A549 (cell line): ENCODE measurements around the gene HOXB5.

Source experiments
- CEBPB ChIP-seq, 2 experiments: fragments of >200 bp in 1 of 2; sonication (Bioruptor Twin) in 1 of 2; formaldehyde crosslinking in 1 of 2; IDR thresholded peaks; 2 replicates each; pipeline ENCODE4 v1.6.1; 2012 to 2016
- EP300 ChIP-seq, 2 experiments: fragments of >200 bp; sonication (Bioruptor Twin); formaldehyde crosslinking; IDR thresholded peaks; 2 replicates in 1 of 2; 3 replicates in 1 of 2; pipeline ENCODE4 v1.6.1; 2016 to 2017
- HDAC2 ChIP-seq: fragments of 200-600 bp; sonication (generic); IDR thresholded peaks from 2 replicates; pipeline ENCODE4 v1.6.1; 2016
- JUNB ChIP-seq: fragments of >200 bp; sonication (Bioruptor Twin); formaldehyde crosslinking; IDR thresholded peaks from 2 replicates; pipeline ENCODE4 v1.6.1; 2016
- MAZ ChIP-seq: fragments of 150-350 bp; IDR thresholded peaks from 2 replicates; pipeline ENCODE4 v1.6.1; 2014; ENCODE audit warnings: antibody characterized with exemption, low read depth, low read length, borderline replicate concordance
- POLR2A ChIP-seq: IDR thresholded peaks from 2 replicates; pipeline ENCODE4 v1.6.1; 2012; ENCODE audit warnings: mild to moderate bottlenecking, low read length
- TP53 ChIP-seq: fragments of 250-450 bp; sonication (Bioruptor Pico); IDR thresholded peaks from 2 replicates; pipeline ENCODE4 v1.5.0; 2021; ENCODE audit warnings: mild to moderate bottlenecking, moderate library complexity
- TF ChIP-seq, protein P1 (sequence below): fragments of 200-600 bp; sonication (generic); IDR thresholded peaks from 2 replicates; pipeline ENCODE4 v1.6.1; 2016; ENCODE audit warnings: antibody characterized with exemption, mild to moderate bottlenecking, moderate library complexity
- TF ChIP-seq, protein P2 (sequence below): fragments of >200 bp; sonication (Bioruptor Twin); formaldehyde crosslinking; IDR thresholded peaks from 3 replicates; pipeline ENCODE4 v1.5.1; 2016
- TF ChIP-seq, protein P3 (sequence below): fragments of 450-650 bp; IDR thresholded peaks from 2 replicates; pipeline ENCODE4 v1.6.1; 2014; ENCODE audit warnings: antibody characterized with exemption
- TF ChIP-seq, protein P4 (sequence below): fragments of 250-450 bp; sonication (Bioruptor Pico); IDR thresholded peaks from 2 replicates; pipeline ENCODE4 v1.5.0; 2021; ENCODE audit warnings: mild to moderate bottlenecking, moderate library complexity, borderline replicate concordance

DNA sequence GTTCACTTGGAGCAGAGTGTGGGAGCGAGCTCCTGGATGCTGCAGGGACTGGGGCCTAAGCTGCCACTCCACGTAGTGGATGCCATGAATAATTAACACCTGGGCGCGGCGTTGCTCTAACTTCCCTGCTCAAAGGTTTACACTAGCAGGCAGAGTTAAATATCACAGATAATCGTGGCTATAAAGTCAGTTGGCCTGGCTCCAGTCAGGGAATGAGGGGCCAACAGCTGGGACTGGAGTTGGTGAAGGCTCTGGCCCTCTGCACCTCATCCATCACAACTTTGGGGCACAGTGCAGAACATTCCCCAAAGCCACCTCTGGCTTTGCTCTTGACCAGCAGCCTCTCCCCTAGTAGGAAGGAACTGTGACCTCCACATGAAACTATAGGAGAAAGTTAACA is 26.4 kb downstream of the HOXB5 start:
- no peak for TF ChIP-seq POLR2A
- TF ChIP-seq EP300 (IDR thresholded peaks at IDR 0.05), result no peak
- TF ChIP-seq, protein P1, sequence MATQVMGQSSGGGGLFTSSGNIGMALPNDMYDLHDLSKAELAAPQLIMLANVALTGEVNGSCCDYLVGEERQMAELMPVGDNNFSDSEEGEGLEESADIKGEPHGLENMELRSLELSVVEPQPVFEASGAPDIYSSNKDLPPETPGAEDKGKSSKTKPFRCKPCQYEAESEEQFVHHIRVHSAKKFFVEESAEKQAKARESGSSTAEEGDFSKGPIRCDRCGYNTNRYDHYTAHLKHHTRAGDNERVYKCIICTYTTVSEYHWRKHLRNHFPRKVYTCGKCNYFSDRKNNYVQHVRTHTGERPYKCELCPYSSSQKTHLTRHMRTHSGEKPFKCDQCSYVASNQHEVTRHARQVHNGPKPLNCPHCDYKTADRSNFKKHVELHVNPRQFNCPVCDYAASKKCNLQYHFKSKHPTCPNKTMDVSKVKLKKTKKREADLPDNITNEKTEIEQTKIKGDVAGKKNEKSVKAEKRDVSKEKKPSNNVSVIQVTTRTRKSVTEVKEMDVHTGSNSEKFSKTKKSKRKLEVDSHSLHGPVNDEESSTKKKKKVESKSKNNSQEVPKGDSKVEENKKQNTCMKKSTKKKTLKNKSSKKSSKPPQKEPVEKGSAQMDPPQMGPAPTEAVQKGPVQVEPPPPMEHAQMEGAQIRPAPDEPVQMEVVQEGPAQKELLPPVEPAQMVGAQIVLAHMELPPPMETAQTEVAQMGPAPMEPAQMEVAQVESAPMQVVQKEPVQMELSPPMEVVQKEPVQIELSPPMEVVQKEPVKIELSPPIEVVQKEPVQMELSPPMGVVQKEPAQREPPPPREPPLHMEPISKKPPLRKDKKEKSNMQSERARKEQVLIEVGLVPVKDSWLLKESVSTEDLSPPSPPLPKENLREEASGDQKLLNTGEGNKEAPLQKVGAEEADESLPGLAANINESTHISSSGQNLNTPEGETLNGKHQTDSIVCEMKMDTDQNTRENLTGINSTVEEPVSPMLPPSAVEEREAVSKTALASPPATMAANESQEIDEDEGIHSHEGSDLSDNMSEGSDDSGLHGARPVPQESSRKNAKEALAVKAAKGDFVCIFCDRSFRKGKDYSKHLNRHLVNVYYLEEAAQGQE, result no peak
- TF ChIP-seq, protein P2, sequence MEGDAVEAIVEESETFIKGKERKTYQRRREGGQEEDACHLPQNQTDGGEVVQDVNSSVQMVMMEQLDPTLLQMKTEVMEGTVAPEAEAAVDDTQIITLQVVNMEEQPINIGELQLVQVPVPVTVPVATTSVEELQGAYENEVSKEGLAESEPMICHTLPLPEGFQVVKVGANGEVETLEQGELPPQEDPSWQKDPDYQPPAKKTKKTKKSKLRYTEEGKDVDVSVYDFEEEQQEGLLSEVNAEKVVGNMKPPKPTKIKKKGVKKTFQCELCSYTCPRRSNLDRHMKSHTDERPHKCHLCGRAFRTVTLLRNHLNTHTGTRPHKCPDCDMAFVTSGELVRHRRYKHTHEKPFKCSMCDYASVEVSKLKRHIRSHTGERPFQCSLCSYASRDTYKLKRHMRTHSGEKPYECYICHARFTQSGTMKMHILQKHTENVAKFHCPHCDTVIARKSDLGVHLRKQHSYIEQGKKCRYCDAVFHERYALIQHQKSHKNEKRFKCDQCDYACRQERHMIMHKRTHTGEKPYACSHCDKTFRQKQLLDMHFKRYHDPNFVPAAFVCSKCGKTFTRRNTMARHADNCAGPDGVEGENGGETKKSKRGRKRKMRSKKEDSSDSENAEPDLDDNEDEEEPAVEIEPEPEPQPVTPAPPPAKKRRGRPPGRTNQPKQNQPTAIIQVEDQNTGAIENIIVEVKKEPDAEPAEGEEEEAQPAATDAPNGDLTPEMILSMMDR, result no peak
- no peak for TF ChIP-seq TP53 (CRISPR knock-in tag)
- no peak for TF ChIP-seq JUNB
- TF ChIP-seq, protein P3, sequence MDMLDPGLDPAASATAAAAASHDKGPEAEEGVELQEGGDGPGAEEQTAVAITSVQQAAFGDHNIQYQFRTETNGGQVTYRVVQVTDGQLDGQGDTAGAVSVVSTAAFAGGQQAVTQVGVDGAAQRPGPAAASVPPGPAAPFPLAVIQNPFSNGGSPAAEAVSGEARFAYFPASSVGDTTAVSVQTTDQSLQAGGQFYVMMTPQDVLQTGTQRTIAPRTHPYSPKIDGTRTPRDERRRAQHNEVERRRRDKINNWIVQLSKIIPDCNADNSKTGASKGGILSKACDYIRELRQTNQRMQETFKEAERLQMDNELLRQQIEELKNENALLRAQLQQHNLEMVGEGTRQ, result no peak
- no peak for TF ChIP-seq MAZ
- TF ChIP-seq, protein P4, sequence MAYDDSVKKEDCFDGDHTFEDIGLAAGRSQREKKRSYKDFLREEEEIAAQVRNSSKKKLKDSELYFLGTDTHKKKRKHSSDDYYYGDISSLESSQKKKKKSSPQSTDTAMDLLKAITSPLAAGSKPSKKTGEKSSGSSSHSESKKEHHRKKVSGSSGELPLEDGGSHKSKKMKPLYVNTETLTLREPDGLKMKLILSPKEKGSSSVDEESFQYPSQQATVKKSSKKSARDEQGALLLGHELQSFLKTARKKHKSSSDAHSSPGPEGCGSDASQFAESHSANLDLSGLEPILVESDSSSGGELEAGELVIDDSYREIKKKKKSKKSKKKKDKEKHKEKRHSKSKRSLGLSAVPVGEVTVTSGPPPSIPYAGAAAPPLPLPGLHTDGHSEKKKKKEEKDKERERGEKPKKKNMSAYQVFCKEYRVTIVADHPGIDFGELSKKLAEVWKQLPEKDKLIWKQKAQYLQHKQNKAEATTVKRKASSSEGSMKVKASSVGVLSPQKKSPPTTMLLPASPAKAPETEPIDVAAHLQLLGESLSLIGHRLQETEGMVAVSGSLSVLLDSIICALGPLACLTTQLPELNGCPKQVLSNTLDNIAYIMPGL (CRISPR knock-in tag), result no peak
- no peak for TF ChIP-seq HDAC2
- TF ChIP-seq CEBPB (IDR thresholded peaks at IDR 0.05), result no peak
